ENCODE data around the gene C2orf76. TPM values are rescaled to one million over a fixed set of nuclear protein-coding genes. Genes with fewer than 3 reads are reported as not detected.

Gene C2orf76
- total RNA-seq, 4 donors from 2014 or later: 2.9 to 11.3 TPM; not detected in 2

DNA sequence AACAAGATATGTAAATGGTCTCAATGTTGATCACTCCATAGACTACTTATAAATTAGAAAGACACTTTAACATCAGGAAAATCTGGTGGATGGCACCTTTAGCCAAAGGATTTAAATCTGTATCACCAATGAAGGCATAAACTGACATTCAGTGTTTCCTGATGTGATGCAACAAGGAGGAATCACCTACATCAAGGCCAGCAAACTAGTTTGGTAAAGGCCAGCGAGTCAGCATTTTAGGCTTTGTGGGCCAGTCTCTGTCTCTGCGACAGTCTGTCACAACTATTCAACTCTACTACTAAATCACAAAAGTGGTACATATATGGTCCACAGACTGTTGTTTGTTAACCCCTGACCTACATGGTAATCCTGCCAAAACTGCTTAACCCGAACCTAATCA lies 33.3 kb downstream of the C2orf76 start:
- Histone ChIP-seq H3K4me3 (no peak overlapping the region), H3K4me1 (no peaks in the 10 kb centered on the region), H3K27ac (no peak overlapping the region), H3K27me3 (no peaks in the 10 kb centered on the region), H3K36me3 (no peaks in the 10 kb centered on the region), H3K9me3 (no peaks in the 10 kb centered on the region)
- DNase-seq: no peak
- in situ Hi-C loops (cut with MboI; ENCODE audit: low pct_ligation_motif_present in 1 of 4, low pct_unique_long_range_greater_than_20kb in 1 of 4, low sequenced_read_pairs in 3 of 4): no loop called here
- 81 to 83% methylated on average over 3 of the region's 3 CpGs for WGBS, 2 donors (ENCODE audit: low coverage in 1 of 2)
- TF ChIP-seq, protein P1, sequence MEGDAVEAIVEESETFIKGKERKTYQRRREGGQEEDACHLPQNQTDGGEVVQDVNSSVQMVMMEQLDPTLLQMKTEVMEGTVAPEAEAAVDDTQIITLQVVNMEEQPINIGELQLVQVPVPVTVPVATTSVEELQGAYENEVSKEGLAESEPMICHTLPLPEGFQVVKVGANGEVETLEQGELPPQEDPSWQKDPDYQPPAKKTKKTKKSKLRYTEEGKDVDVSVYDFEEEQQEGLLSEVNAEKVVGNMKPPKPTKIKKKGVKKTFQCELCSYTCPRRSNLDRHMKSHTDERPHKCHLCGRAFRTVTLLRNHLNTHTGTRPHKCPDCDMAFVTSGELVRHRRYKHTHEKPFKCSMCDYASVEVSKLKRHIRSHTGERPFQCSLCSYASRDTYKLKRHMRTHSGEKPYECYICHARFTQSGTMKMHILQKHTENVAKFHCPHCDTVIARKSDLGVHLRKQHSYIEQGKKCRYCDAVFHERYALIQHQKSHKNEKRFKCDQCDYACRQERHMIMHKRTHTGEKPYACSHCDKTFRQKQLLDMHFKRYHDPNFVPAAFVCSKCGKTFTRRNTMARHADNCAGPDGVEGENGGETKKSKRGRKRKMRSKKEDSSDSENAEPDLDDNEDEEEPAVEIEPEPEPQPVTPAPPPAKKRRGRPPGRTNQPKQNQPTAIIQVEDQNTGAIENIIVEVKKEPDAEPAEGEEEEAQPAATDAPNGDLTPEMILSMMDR (IDR thresholded peaks at IDR 0.05): no peak
- TF ChIP-seq EP300 (IDR thresholded peaks at IDR 0.05; ENCODE audit: low read depth) (no peak), POLR2A (IDR thresholded peaks at IDR 0.05) (no peak), POLR2AphosphoS5 (IDR thresholded peaks at IDR 0.05) (no peak)
- intact Hi-C loops (cut with DNase I; ENCODE audit: low total_unique reads): no loop called here

DNA sequence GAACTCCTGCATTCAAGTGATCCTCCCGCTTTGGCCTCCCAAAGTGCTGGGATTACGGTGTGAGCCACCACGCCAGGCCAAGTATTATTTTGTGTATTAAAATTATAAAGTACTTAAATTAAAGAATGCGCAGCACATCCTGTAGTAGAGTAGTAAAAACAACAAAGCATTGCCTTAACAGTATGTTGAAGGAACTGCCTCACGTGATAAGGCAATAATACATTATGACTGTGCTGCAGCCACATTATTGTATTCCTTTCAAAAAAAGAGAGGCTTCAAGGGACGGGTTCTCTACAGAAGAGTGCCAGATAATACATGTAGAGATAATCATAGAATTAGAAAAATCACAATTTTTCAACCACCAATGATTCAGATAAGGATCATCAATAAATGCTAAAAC lies 33.7 kb downstream of the C2orf76 start:
- H3K27ac ChIP-seq: no peak overlapping the region
- no peaks in the 10 kb centered on the region for H3K36me3 ChIP-seq
- H3K9me3 ChIP-seq: no peaks in the 10 kb centered on the region
- no peak for TF ChIP-seq POLR2AphosphoS5 (IDR thresholded peaks at IDR 0.05)
- TF ChIP-seq EP300 (IDR thresholded peaks at IDR 0.05; ENCODE audit: low read depth): no peak
- TF ChIP-seq POLR2A (IDR thresholded peaks at IDR 0.05): no peak
- TF ChIP-seq, protein P1 (IDR thresholded peaks at IDR 0.05): no peak
- no peaks in the 10 kb centered on the region for H3K27me3 ChIP-seq
- in situ Hi-C loops (cut with MboI; ENCODE audit: low pct_ligation_motif_present in 1 of 4, low pct_unique_long_range_greater_than_20kb in 1 of 4, low sequenced_read_pairs in 3 of 4): no loop called here
- WGBS, 2 donors (ENCODE audit: low coverage in 1 of 2): 44 to 66% methylated on average over 4 to 6 of the region's 6 CpGs
- no peak for DNase-seq
- intact Hi-C loops (cut with DNase I; ENCODE audit: low total_unique reads): no loop called here
- no peak overlapping the region for H3K4me3 ChIP-seq
- H3K4me1 ChIP-seq: no peaks in the 10 kb centered on the region

DNA sequence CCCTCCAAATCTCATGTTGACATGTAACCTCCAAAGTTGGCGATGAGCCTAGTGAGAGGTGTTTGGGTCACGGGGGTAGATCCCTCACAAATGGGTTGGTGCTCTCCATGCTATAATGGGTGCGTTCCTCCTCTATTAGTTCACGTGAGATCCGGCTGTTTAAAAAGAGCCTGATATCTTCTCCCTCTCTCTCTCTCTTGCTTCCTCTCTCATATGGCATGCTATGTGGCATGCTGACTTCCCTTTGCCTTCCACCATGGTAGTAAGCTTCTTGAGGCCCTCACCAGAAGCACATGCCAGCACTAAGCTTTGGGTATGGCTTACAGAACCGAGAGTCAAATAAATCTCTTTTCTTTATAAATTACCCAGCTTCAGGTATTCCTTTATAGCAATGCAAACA lies 39.2 kb downstream of the C2orf76 start:
- no peaks in the 10 kb centered on the region for H3K27me3 ChIP-seq
- peaks cover 0 to 7% (median 2%) of the 10 kb centered on the region in 4 donors for H3K4me1 ChIP-seq
- H3K36me3 ChIP-seq: no peaks in the 10 kb centered on the region
- TF ChIP-seq, protein P1 (IDR thresholded peaks at IDR 0.05): no peak
- no peak for TF ChIP-seq EP300 (IDR thresholded peaks at IDR 0.05; ENCODE audit: low read depth)
- no peak for TF ChIP-seq POLR2A (IDR thresholded peaks at IDR 0.05)
- no peak for TF ChIP-seq POLR2AphosphoS5 (IDR thresholded peaks at IDR 0.05)
- no peak for DNase-seq
- H3K9me3 ChIP-seq: no peaks in the 10 kb centered on the region
- no peak overlapping the region for H3K27ac ChIP-seq
- no peak overlapping the region for H3K4me3 ChIP-seq
- in situ Hi-C loops (cut with MboI; ENCODE audit: low pct_ligation_motif_present in 1 of 4, low pct_unique_long_range_greater_than_20kb in 1 of 4, low sequenced_read_pairs in 3 of 4): no loop called here
- intact Hi-C loops (cut with DNase I; ENCODE audit: low total_unique reads): no loop called here
- WGBS, 2 donors (ENCODE audit: low coverage in 1 of 2): 95 to 100% methylated on average over 5 to 6 of the region's 6 CpGs

DNA sequence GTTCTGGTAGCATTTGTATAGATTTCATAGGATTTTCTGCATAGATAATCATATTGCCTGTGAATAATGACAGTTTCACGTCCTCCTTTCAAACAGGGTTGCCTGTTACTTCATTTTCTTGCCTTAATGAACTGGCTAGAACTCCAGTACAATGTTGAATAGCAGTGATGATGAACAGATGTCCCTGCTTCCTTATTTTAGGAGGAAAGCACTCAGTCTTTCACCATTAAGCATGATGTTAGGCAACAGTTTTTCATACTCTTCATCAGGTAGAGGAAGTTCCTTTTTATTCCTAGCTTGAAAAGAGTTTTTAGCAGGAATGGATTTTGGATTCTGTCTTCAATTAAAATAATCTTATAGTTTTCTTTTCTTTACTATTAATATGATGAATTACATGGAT lies 39.7 kb downstream of the C2orf76 start:
- Histone ChIP-seq H3K4me1 (peaks cover 0 to 7% (median 2%) of the 10 kb centered on the region in 4 donors), H3K36me3 (no peaks in the 10 kb centered on the region), H3K4me3 (no peak overlapping the region), H3K27me3 (no peaks in the 10 kb centered on the region), H3K27ac (no peak overlapping the region), H3K9me3 (no peaks in the 10 kb centered on the region)
- TF ChIP-seq POLR2AphosphoS5 (IDR thresholded peaks at IDR 0.05) (no peak), EP300 (IDR thresholded peaks at IDR 0.05; ENCODE audit: low read depth) (no peak), POLR2A (IDR thresholded peaks at IDR 0.05) (no peak)
- TF ChIP-seq, protein P1 (IDR thresholded peaks at IDR 0.05): no peak
- intact Hi-C loops (cut with DNase I; ENCODE audit: low total_unique reads): no loop called here
- no peak for DNase-seq
- 60 to 73% methylated on average over 1 of the region's 1 CpG for WGBS, 2 donors (ENCODE audit: low coverage in 1 of 2)
- in situ Hi-C loops (cut with MboI; ENCODE audit: low pct_ligation_motif_present in 1 of 4, low pct_unique_long_range_greater_than_20kb in 1 of 4, low sequenced_read_pairs in 3 of 4): no loop called here
